ENCODE measurements around the gene MRGPRF.

Gene MRGPRF

GRCh38 chr11:68956142-68956541, 56.9 kb downstream of the MRGPRF start:
- TF ChIP-seq TAF1 (IDR thresholded peaks at IDR 0.05; ENCODE audit: borderline replicate concordance, insufficient read depth, low read length) (no peak), FOXP2 (optimal IDR thresholded peaks at IDR 0.05; ENCODE audit: borderline replicate concordance, extremely low read depth, extremely low read length, insufficient read depth) (no peak), POLR2AphosphoS5 (IDR thresholded peaks at IDR 0.05; ENCODE audit: low read depth, low read length) (no peak), SIN3A (IDR thresholded peaks at IDR 0.05; ENCODE audit: borderline replicate concordance, insufficient read depth, low read length) (no peak), REST (IDR thresholded peaks at IDR 0.05; ENCODE audit: insufficient read depth in 1 of 2, low read depth in 2 of 2, low read length in 2 of 2) (no peak)

GRCh38 chr11:68955607-68955958, 57.5 kb downstream of the MRGPRF start:
- TF ChIP-seq SIN3A (IDR thresholded peaks at IDR 0.05; ENCODE audit: borderline replicate concordance, insufficient read depth, low read length) (no peak), TAF1 (IDR thresholded peaks at IDR 0.05; ENCODE audit: borderline replicate concordance, insufficient read depth, low read length) (no peak), REST (IDR thresholded peaks at IDR 0.05; ENCODE audit: insufficient read depth in 1 of 2, low read depth in 2 of 2, low read length in 2 of 2) (no peak), POLR2AphosphoS5 (IDR thresholded peaks at IDR 0.05; ENCODE audit: low read depth, low read length) (no peak), FOXP2 (optimal IDR thresholded peaks at IDR 0.05; ENCODE audit: borderline replicate concordance, extremely low read depth, extremely low read length, insufficient read depth) (no peak)

- TF ChIP-seq TAF1 (IDR thresholded peaks at IDR 0.05; ENCODE audit: borderline replicate concordance, insufficient read depth, low read length) (no peak), FOXP2 (optimal IDR thresholded peaks at IDR 0.05; ENCODE audit: borderline replicate concordance, extremely low read depth, extremely low read length, insufficient read depth) (no peak), SIN3A (IDR thresholded peaks at IDR 0.05; ENCODE audit: borderline replicate concordance, insufficient read depth, low read length) (no peak), REST (IDR thresholded peaks at IDR 0.05; ENCODE audit: insufficient read depth in 1 of 2, low read depth in 2 of 2, low read length in 2 of 2) (no peak)
These were observed 58.0 kb downstream of the MRGPRF start for GRCh38 chr11:68954836-68955606.

Data from PFSK-1 (cell line).